Neural cell (in vitro differentiated cells): ENCODE measurements around the gene CRIM1.

Experiments used
- EP300 ChIP-seq: fragments of 450-650 bp; conservative IDR thresholded peaks from 2 replicates; pipeline ENCODE4 v1.6.1; 2014; ENCODE audit warnings: antibody characterized with exemption, mild to moderate bottlenecking, moderate library complexity; ENCODE audit not compliant: poor library complexity, severe bottlenecking
- MXI1 ChIP-seq: fragments of 450-650 bp; conservative IDR thresholded peaks from 2 replicates; pipeline ENCODE4 v1.6.1; 2014; ENCODE audit warnings: antibody characterized with exemption, mild to moderate bottlenecking; ENCODE audit not compliant: poor library complexity, severe bottlenecking
- RAD21 ChIP-seq: fragments of 450-650 bp; conservative IDR thresholded peaks from 2 replicates; pipeline ENCODE4 v1.6.1; 2014; ENCODE audit warnings: antibody characterized with exemption, mild to moderate bottlenecking, moderate library complexity
- SMC3 ChIP-seq: fragments of 450-650 bp; conservative IDR thresholded peaks from 2 replicates; pipeline ENCODE4 v1.6.1; 2014; ENCODE audit warnings: antibody characterized with exemption, mild to moderate bottlenecking, moderate library complexity; ENCODE audit not compliant: poor library complexity
- TAF1 ChIP-seq: IDR thresholded peaks from 2 replicates; pipeline ENCODE4 v1.6.1; 2012; ENCODE audit warnings: low read depth
- TF ChIP-seq, protein P1 (sequence below): fragments of 450-650 bp; IDR thresholded peaks from 2 replicates; pipeline ENCODE4 v1.5.1; 2014; ENCODE audit warnings: antibody characterized with exemption, mild to moderate bottlenecking, moderate library complexity; ENCODE audit not compliant: poor library complexity, severe bottlenecking
- TF ChIP-seq, protein P2 (sequence below): IDR thresholded peaks from 2 replicates; pipeline ENCODE4 v1.6.1; 2012; ENCODE audit warnings: borderline replicate concordance

DNA sequence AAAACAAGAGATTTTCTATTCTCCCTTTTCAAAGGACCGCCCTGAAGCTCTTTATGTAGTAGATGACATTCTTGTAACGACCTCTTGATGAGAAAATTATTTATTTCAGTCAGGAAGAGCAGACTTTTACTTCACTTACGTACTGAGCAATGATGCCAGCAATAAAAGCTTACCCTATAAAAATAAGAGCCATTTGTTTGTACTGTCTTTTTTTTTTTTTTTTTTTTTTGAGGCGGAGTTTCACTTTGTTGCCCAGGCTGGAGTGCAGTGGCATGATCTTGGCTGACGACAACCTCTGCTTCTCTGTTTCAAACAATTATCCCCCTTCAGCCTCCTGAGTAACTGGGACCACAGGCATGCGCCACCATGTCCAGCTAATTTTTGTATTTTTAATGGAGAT, 39.2 kb downstream of the CRIM1 start:
- TF ChIP-seq, protein P1, sequence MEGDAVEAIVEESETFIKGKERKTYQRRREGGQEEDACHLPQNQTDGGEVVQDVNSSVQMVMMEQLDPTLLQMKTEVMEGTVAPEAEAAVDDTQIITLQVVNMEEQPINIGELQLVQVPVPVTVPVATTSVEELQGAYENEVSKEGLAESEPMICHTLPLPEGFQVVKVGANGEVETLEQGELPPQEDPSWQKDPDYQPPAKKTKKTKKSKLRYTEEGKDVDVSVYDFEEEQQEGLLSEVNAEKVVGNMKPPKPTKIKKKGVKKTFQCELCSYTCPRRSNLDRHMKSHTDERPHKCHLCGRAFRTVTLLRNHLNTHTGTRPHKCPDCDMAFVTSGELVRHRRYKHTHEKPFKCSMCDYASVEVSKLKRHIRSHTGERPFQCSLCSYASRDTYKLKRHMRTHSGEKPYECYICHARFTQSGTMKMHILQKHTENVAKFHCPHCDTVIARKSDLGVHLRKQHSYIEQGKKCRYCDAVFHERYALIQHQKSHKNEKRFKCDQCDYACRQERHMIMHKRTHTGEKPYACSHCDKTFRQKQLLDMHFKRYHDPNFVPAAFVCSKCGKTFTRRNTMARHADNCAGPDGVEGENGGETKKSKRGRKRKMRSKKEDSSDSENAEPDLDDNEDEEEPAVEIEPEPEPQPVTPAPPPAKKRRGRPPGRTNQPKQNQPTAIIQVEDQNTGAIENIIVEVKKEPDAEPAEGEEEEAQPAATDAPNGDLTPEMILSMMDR = no peak
- TF ChIP-seq MXI1 (no peak), TAF1 (no peak), EP300 (no peak), RAD21 (no peak), SMC3 (no peak)
- TF ChIP-seq, protein P2, sequence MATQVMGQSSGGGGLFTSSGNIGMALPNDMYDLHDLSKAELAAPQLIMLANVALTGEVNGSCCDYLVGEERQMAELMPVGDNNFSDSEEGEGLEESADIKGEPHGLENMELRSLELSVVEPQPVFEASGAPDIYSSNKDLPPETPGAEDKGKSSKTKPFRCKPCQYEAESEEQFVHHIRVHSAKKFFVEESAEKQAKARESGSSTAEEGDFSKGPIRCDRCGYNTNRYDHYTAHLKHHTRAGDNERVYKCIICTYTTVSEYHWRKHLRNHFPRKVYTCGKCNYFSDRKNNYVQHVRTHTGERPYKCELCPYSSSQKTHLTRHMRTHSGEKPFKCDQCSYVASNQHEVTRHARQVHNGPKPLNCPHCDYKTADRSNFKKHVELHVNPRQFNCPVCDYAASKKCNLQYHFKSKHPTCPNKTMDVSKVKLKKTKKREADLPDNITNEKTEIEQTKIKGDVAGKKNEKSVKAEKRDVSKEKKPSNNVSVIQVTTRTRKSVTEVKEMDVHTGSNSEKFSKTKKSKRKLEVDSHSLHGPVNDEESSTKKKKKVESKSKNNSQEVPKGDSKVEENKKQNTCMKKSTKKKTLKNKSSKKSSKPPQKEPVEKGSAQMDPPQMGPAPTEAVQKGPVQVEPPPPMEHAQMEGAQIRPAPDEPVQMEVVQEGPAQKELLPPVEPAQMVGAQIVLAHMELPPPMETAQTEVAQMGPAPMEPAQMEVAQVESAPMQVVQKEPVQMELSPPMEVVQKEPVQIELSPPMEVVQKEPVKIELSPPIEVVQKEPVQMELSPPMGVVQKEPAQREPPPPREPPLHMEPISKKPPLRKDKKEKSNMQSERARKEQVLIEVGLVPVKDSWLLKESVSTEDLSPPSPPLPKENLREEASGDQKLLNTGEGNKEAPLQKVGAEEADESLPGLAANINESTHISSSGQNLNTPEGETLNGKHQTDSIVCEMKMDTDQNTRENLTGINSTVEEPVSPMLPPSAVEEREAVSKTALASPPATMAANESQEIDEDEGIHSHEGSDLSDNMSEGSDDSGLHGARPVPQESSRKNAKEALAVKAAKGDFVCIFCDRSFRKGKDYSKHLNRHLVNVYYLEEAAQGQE = no peak
